Stimulated activated memory B cell treated with anti-CD40 and anti-IgM and Interleukin-4, amounts not matched to agents 10 μg/mL and 1 μg/mL and 100 μg/mL, for 72 hours (primary cell): ENCODE data around the gene SEC24B.
A peak's percentile ranks its signal among the peaks of the same experiment; 100 is the strongest.

Source experiments
- ATAC-seq: fragments of 150-1000 bp; cut with Tn5 transposase; 2 replicates; pipeline ENCODE4 v1.10.0; 2021
- H3K27ac Mint-ChIP-seq: one replicate; pipeline ENCODE4 v1.8.0; 2022; ENCODE audit warnings: mild to moderate bottlenecking, mixed read lengths
- H3K27me3 Mint-ChIP-seq: one replicate; pipeline ENCODE4 v1.8.0; 2022; ENCODE audit warnings: mixed read lengths
- H3K36me3 Mint-ChIP-seq: one replicate; pipeline ENCODE4 v1.8.0; 2022; ENCODE audit warnings: mixed read lengths
- H3K4me1 Mint-ChIP-seq: one replicate; pipeline ENCODE4 v1.8.0; 2022; ENCODE audit warnings: mixed read lengths
- H3K4me3 Mint-ChIP-seq: one replicate; pipeline ENCODE4 v1.8.0; 2022; ENCODE audit warnings: mild to moderate bottlenecking, moderate library complexity, mixed read lengths
- H3K9me3 Mint-ChIP-seq: one replicate; pipeline ENCODE4 v1.8.0; 2022; ENCODE audit warnings: mixed read lengths

The SEC24B gene

GRCh38 chr4:109433205-109434006, at the start of gene SEC24B:
Gene SEC24B (plus strand): TSS chr4:109433815. CDS start chr4:109433870, 55 bp downstream.
- Mint-ChIP-seq H3K9me3 (no peaks in the 10 kb centered on the region), H3K4me3 (peak within 1 kb of the TSS; percentile 74), H3K27ac (peak within 1 kb of the TSS; percentile 79), H3K27me3 (no peaks in the 10 kb centered on the region), H3K36me3 (peaks cover 6% of the 10 kb centered on the region), H3K4me1 (peaks cover 34% of the 10 kb centered on the region)
- ATAC-seq, result peak; percentile 96

GRCh38 chr4:109383823-109384222, 49.8 kb upstream of the SEC24B start:
- Mint-ChIP-seq H3K9me3 (no peaks in the 10 kb centered on the region), H3K4me3 (no peak overlapping the region), H3K36me3 (no peaks in the 10 kb centered on the region), H3K27ac (no peak overlapping the region), H3K4me1 (no peaks in the 10 kb centered on the region), H3K27me3 (peaks cover 9% of the 10 kb centered on the region)
- no peak for ATAC-seq

GRCh38 chr4:109385260-109385659, 48.4 kb upstream of the SEC24B start:
- no peak overlapping the region for H3K4me3 Mint-ChIP-seq

GRCh38 chr4:109389369-109390114, 44.1 kb upstream of the SEC24B start:
- Mint-ChIP-seq H3K4me1 (no peaks in the 10 kb centered on the region), H3K27ac (no peak overlapping the region), H3K4me3 (no peak overlapping the region), H3K36me3 (no peaks in the 10 kb centered on the region), H3K9me3 (no peaks in the 10 kb centered on the region), H3K27me3 (peaks cover 9% of the 10 kb centered on the region)
- ATAC-seq, result no peak

More at GRCh38 chr4:109385260-109385659, 48.4 kb upstream of the SEC24B start:
- ATAC-seq, result no peak
- H3K27ac Mint-ChIP-seq, result no peak overlapping the region
- H3K27me3 Mint-ChIP-seq, result peaks cover 9% of the 10 kb centered on the region
- no peaks in the 10 kb centered on the region for H3K4me1 Mint-ChIP-seq
- H3K36me3 Mint-ChIP-seq, result no peaks in the 10 kb centered on the region
- no peaks in the 10 kb centered on the region for H3K9me3 Mint-ChIP-seq

- Mint-ChIP-seq H3K36me3 (no peaks in the 10 kb centered on the region), H3K9me3 (no peaks in the 10 kb centered on the region), H3K27me3 (peaks cover 5% of the 10 kb centered on the region), H3K27ac (no peak overlapping the region), H3K4me3 (no peak overlapping the region), H3K4me1 (no peaks in the 10 kb centered on the region)
- ATAC-seq, result no peak
Observed at GRCh38 chr4:109390115-109390768, 43.4 kb upstream of the SEC24B start.

GRCh38 chr4:109395694-109396093, 37.9 kb upstream of the SEC24B start:
- Mint-ChIP-seq H3K4me1 (no peaks in the 10 kb centered on the region), H3K27me3 (peaks cover 16% of the 10 kb centered on the region), H3K36me3 (no peaks in the 10 kb centered on the region), H3K27ac (no peak overlapping the region), H3K9me3 (no peaks in the 10 kb centered on the region), H3K4me3 (no peak overlapping the region)
- no peak for ATAC-seq

GRCh38 chr4:109398928-109399327, 34.7 kb upstream of the SEC24B start:
- H3K27me3 Mint-ChIP-seq, result peaks cover 26% of the 10 kb centered on the region
- H3K36me3 Mint-ChIP-seq, result no peaks in the 10 kb centered on the region
- H3K9me3 Mint-ChIP-seq, result no peaks in the 10 kb centered on the region
- H3K4me1 Mint-ChIP-seq, result no peaks in the 10 kb centered on the region
- H3K4me3 Mint-ChIP-seq, result no peak overlapping the region
- no peak for ATAC-seq
- no peak overlapping the region for H3K27ac Mint-ChIP-seq

- Mint-ChIP-seq H3K4me1 (no peaks in the 10 kb centered on the region), H3K27ac (no peak overlapping the region), H3K36me3 (no peaks in the 10 kb centered on the region), H3K4me3 (no peak overlapping the region), H3K27me3 (peaks cover 8% of the 10 kb centered on the region), H3K9me3 (no peaks in the 10 kb centered on the region)
- peak; percentile 51 for ATAC-seq
Observed at GRCh38 chr4:109406337-109406931, 27.2 kb upstream of the SEC24B start.

- no peaks in the 10 kb centered on the region for H3K9me3 Mint-ChIP-seq
- no peak overlapping the region for H3K4me3 Mint-ChIP-seq
- peaks cover under 1% of the 10 kb centered on the region for H3K27me3 Mint-ChIP-seq
- no peaks in the 10 kb centered on the region for H3K36me3 Mint-ChIP-seq
- no peak for ATAC-seq
- no peak overlapping the region for H3K27ac Mint-ChIP-seq
- H3K4me1 Mint-ChIP-seq, result no peaks in the 10 kb centered on the region
Observed at GRCh38 chr4:109407027-109407737, 26.4 kb upstream of the SEC24B start.

GRCh38 chr4:109408711-109409110, 24.9 kb upstream of the SEC24B start:
- H3K27ac Mint-ChIP-seq, result no peak overlapping the region
- no peaks in the 10 kb centered on the region for H3K36me3 Mint-ChIP-seq
- H3K4me3 Mint-ChIP-seq, result no peak overlapping the region
- no peak for ATAC-seq
- no peaks in the 10 kb centered on the region for H3K4me1 Mint-ChIP-seq
- no peaks in the 10 kb centered on the region for H3K27me3 Mint-ChIP-seq
- no peaks in the 10 kb centered on the region for H3K9me3 Mint-ChIP-seq

- Mint-ChIP-seq H3K4me1 (no peaks in the 10 kb centered on the region), H3K36me3 (no peaks in the 10 kb centered on the region), H3K27me3 (no peaks in the 10 kb centered on the region)
Observed at GRCh38 chr4:109410226-109410625, 23.4 kb upstream of the SEC24B start.

GRCh38 chr4:109410776-109411175, 22.8 kb upstream of the SEC24B start:
- H3K4me3 Mint-ChIP-seq, result no peak overlapping the region
- ATAC-seq, result no peak

More at GRCh38 chr4:109410226-109410625, 23.4 kb upstream of the SEC24B start:
- no peak overlapping the region for H3K4me3 Mint-ChIP-seq
- H3K9me3 Mint-ChIP-seq, result no peaks in the 10 kb centered on the region
- no peak overlapping the region for H3K27ac Mint-ChIP-seq
- ATAC-seq, result no peak

GRCh38 chr4:109411964-109412363, 21.7 kb upstream of the SEC24B start:
- Mint-ChIP-seq H3K27me3 (no peaks in the 10 kb centered on the region), H3K36me3 (no peaks in the 10 kb centered on the region), H3K4me1 (no peaks in the 10 kb centered on the region), H3K27ac (no peak overlapping the region), H3K4me3 (no peak overlapping the region), H3K9me3 (no peaks in the 10 kb centered on the region)
- no peak for ATAC-seq

More at GRCh38 chr4:109410776-109411175, 22.8 kb upstream of the SEC24B start:
- H3K27me3 Mint-ChIP-seq, result no peaks in the 10 kb centered on the region
- no peaks in the 10 kb centered on the region for H3K4me1 Mint-ChIP-seq
- H3K27ac Mint-ChIP-seq, result no peak overlapping the region
- no peaks in the 10 kb centered on the region for H3K36me3 Mint-ChIP-seq
- no peaks in the 10 kb centered on the region for H3K9me3 Mint-ChIP-seq

GRCh38 chr4:109412776-109413175, 20.8 kb upstream of the SEC24B start:
- H3K4me1 Mint-ChIP-seq, result no peaks in the 10 kb centered on the region
- H3K36me3 Mint-ChIP-seq, result no peaks in the 10 kb centered on the region
- H3K27me3 Mint-ChIP-seq, result no peaks in the 10 kb centered on the region
- H3K9me3 Mint-ChIP-seq, result no peaks in the 10 kb centered on the region
- ATAC-seq, result no peak
- H3K4me3 Mint-ChIP-seq, result no peak overlapping the region
- no peak overlapping the region for H3K27ac Mint-ChIP-seq
